ENCODE measurements around the gene ETAA1.

ETAA1 gene

DNA sequence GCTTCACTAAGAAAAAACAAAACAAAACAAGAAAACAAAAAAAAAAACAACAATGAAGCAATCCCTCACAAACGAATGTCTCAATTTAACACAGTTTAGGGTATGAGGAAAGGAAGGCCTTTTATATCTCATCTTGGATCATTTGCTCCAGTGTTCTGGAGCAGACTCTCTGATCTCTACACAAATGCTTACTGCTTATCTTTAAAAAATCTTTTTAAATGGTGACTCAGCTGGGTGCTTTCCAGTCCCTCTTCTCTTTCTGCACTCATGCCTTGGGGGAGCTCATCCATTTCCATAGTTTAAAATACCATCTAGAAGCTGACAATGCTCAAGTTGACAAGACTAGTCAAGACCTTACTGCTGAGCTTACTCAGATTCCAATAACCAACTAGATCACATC is 56.2 kb downstream of the ETAA1 start:
- H4K20me1 ChIP-seq (ENCODE audit: insufficient read depth, low read length) = no peaks in the 10 kb centered on the region
- no peak overlapping the region for H2AFZ ChIP-seq (ENCODE audit: low read length)
- no peaks in the 10 kb centered on the region for H3K9me2 ChIP-seq (ENCODE audit: low read depth, low read length)
- H3K27me3 ChIP-seq (ENCODE audit: insufficient read depth, low read length) = no peaks in the 10 kb centered on the region
- H3K79me2 ChIP-seq (ENCODE audit: insufficient read depth, low read length) = no peaks in the 10 kb centered on the region
- H3K4me1 ChIP-seq (ENCODE audit: insufficient read depth, low read length, severe bottlenecking) = no peaks in the 10 kb centered on the region
- TF ChIP-seq, protein P1, sequence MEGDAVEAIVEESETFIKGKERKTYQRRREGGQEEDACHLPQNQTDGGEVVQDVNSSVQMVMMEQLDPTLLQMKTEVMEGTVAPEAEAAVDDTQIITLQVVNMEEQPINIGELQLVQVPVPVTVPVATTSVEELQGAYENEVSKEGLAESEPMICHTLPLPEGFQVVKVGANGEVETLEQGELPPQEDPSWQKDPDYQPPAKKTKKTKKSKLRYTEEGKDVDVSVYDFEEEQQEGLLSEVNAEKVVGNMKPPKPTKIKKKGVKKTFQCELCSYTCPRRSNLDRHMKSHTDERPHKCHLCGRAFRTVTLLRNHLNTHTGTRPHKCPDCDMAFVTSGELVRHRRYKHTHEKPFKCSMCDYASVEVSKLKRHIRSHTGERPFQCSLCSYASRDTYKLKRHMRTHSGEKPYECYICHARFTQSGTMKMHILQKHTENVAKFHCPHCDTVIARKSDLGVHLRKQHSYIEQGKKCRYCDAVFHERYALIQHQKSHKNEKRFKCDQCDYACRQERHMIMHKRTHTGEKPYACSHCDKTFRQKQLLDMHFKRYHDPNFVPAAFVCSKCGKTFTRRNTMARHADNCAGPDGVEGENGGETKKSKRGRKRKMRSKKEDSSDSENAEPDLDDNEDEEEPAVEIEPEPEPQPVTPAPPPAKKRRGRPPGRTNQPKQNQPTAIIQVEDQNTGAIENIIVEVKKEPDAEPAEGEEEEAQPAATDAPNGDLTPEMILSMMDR (IDR thresholded peaks at IDR 0.05; ENCODE audit: low read length) = no peak
- TF ChIP-seq EZH2 (IDR thresholded peaks at IDR 0.05; ENCODE audit: borderline replicate concordance, low read length) = no peak
- H3K36me3 ChIP-seq (ENCODE audit: insufficient read depth, low read length) = no peaks in the 10 kb centered on the region
- H3K4me3 ChIP-seq (ENCODE audit: low read depth, low read length, poor library complexity, severe bottlenecking) = no peak overlapping the region
- no peak overlapping the region for H3K9ac ChIP-seq (ENCODE audit: low read length)
- H3K27ac ChIP-seq (ENCODE audit: low read depth, low read length, poor library complexity, severe bottlenecking) = no peak overlapping the region
- H3F3A ChIP-seq (ENCODE audit: insufficient read depth, low read length) = no peaks in the 10 kb centered on the region
- H3K4me2 ChIP-seq (ENCODE audit: low read length) = no peak overlapping the region
- no peaks in the 10 kb centered on the region for H3K9me3 ChIP-seq (ENCODE audit: low read length)

DNA sequence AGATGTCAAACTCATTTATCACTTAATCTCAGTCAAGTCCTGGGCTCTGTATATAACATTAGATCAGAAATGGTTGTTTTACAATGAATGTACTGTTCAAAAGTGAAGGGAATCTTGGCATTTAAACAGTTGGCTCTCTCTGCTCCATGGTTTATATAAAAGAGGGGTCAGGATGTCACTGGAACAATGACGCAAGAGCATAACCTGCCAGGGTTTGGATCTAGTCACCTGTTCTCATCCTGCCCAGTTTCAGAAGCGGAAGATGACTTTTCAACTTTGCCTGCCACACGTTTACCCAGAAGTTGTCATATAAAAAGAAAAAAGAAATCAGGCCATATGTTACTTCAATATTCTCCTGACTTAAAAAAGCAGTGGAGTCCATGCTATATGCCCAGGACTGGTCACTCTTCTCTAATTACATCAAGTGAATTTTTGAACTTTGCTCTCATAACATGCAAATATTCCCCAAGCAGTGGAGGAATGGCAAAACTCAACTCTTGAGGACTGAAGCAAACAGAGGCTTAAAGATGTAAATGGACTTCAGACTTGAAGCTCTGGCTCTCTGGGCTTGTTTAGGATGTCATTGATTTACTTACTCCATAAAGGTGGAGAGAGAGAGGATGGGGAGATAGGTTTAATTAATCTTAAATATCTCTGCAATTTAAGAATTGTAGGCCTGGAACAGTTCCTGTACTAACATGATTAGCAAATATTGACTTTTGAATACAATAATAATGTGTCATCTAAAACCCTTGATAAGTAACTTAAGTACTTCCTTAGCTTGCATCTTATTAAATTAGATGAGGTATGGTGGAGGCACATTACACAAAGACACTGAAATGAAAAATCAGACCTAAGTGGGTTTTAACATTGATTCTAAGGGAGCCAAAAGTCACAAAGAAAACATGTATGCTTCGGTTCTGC is 58.3 kb downstream of the ETAA1 start:
- Histone ChIP-seq H3K4me3 (ENCODE audit: low read depth, low read length, poor library complexity, severe bottlenecking) (no peak overlapping the region), H3F3A (ENCODE audit: insufficient read depth, low read length) (no peaks in the 10 kb centered on the region), H3K4me2 (ENCODE audit: low read length) (no peak overlapping the region), H3K9me2 (ENCODE audit: low read depth, low read length) (no peaks in the 10 kb centered on the region), H3K27me3 (ENCODE audit: insufficient read depth, low read length) (no peaks in the 10 kb centered on the region), H3K27ac (ENCODE audit: low read depth, low read length, poor library complexity, severe bottlenecking) (no peak overlapping the region), H3K79me2 (ENCODE audit: insufficient read depth, low read length) (no peaks in the 10 kb centered on the region), H2AFZ (ENCODE audit: low read length) (no peak overlapping the region), H3K36me3 (ENCODE audit: insufficient read depth, low read length) (no peaks in the 10 kb centered on the region), H3K4me1 (ENCODE audit: insufficient read depth, low read length, severe bottlenecking) (no peaks in the 10 kb centered on the region), H3K9ac (ENCODE audit: low read length) (no peak overlapping the region), H4K20me1 (ENCODE audit: insufficient read depth, low read length) (no peaks in the 10 kb centered on the region), H3K9me3 (ENCODE audit: low read length) (no peaks in the 10 kb centered on the region)
- no peak for TF ChIP-seq EZH2 (IDR thresholded peaks at IDR 0.05; ENCODE audit: borderline replicate concordance, low read length)
- TF ChIP-seq, protein P1 (IDR thresholded peaks at IDR 0.05; ENCODE audit: low read length) = no peak

DNA sequence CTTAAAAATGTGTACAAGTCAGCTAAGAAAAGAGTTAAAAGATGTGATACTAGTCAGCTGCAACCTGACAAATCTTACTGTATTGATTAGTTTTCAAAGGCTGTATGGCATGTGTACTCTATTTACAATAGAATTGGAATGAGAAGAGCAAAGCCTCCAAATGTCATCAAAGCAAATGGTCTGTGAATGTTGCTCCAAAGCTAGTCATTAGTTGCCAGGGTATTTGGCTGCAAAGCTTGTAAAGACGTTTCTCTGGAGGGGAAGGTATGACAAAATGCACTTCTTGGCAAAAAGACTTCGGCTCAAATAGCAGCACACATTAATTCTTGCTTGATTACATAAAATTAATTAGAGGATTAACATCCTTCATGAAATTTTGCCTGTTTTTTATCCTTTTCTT is 59.3 kb downstream of the ETAA1 start:
- H3K27me3 ChIP-seq (ENCODE audit: insufficient read depth, low read length) = no peaks in the 10 kb centered on the region
- no peaks in the 10 kb centered on the region for H3K9me3 ChIP-seq (ENCODE audit: low read length)
- no peaks in the 10 kb centered on the region for H3K9me2 ChIP-seq (ENCODE audit: low read depth, low read length)
- no peaks in the 10 kb centered on the region for H3K36me3 ChIP-seq (ENCODE audit: insufficient read depth, low read length)
- H3F3A ChIP-seq (ENCODE audit: insufficient read depth, low read length) = no peaks in the 10 kb centered on the region
- no peak overlapping the region for H3K9ac ChIP-seq (ENCODE audit: low read length)
- TF ChIP-seq, protein P1 (IDR thresholded peaks at IDR 0.05; ENCODE audit: low read length) = no peak
- TF ChIP-seq EZH2 (IDR thresholded peaks at IDR 0.05; ENCODE audit: borderline replicate concordance, low read length) = no peak
- no peaks in the 10 kb centered on the region for H4K20me1 ChIP-seq (ENCODE audit: insufficient read depth, low read length)
- no peaks in the 10 kb centered on the region for H3K79me2 ChIP-seq (ENCODE audit: insufficient read depth, low read length)
- no peak overlapping the region for H3K4me3 ChIP-seq (ENCODE audit: low read depth, low read length, poor library complexity, severe bottlenecking)
- no peak overlapping the region for H2AFZ ChIP-seq (ENCODE audit: low read length)
- no peaks in the 10 kb centered on the region for H3K4me1 ChIP-seq (ENCODE audit: insufficient read depth, low read length, severe bottlenecking)
- H3K27ac ChIP-seq (ENCODE audit: low read depth, low read length, poor library complexity, severe bottlenecking) = no peak overlapping the region
- H3K4me2 ChIP-seq (ENCODE audit: low read length) = no peak overlapping the region

Measured in OCI-LY1 (cell line).